ENCODE measurements around the gene LHX1. TPM values are rescaled to one million over a fixed set of nuclear protein-coding genes. Genes with fewer than 3 reads are reported as not detected.

The LHX1 gene
- polyA plus RNA-seq, 1 donor (not counting 4 experiments of a cell fraction or from before 2014, with no cell fraction given) = 0.35 TPM

DNA sequence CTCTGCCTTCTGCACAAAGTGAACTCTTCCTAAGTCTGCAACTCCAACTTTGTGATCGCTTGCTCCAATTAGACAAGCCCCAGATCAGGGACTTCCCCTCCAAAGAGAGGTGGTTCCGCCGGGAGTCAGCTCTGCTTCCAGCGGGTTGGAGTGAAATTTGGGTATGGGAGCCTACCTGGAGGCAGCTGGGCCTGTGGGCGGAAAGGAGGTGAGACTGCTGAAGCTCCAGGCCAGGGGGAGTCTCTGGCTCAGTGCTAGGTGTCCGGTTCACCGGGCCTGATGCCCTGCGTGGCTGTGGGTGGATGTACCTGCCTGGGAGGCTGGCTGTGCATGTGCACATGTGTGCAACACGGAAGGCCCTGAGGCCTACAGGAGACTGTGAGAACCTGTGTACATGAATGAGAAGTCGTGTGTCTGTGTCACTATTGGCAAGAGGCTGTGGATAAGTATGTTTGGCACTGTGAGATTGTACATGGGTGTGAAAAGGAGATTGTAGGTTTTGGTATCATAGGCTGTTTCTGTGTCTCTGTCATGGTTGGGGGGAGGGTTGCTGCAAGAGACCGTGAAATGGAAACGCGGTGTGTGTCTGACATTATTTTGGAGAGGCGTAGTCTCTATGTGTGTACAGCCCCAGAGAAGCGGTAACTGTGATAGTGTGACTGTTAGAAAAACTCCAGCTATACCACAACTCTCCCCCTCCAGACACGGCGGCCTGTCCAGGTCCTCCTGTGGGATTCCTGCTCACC lies 4.2 kb downstream of the LHX1 start:
- H3K79me2 ChIP-seq (ENCODE audit: control insufficient read depth, insufficient read depth, low read length) = peaks cover 6% of the 10 kb centered on the region
- no peak overlapping the region for H2AFZ ChIP-seq (ENCODE audit: control insufficient read depth, low read length)
- no peak overlapping the region for H3K4me3 ChIP-seq (ENCODE audit: control insufficient read depth in 2 of 3, extremely low read depth in 1 of 3, insufficient read depth in 2 of 3, low read depth in 1 of 3, low read length in 3 of 3)
- H3K9me1 ChIP-seq (ENCODE audit: control insufficient read depth, extremely low read depth, insufficient read depth, low read length) = no peaks in the 10 kb centered on the region
- H3K4me1 ChIP-seq (ENCODE audit: control insufficient read depth, extremely low read depth, insufficient read depth, low read length) = peaks cover 29% of the 10 kb centered on the region
- peak overlapping the region; percentile 60 for H3K4me2 ChIP-seq (ENCODE audit: control insufficient read depth, extremely low read depth, insufficient read depth, low read depth, low read length)
- TF ChIP-seq EZH2 (IDR thresholded peaks at IDR 0.05; ENCODE audit: low read length) = no peak
- TF ChIP-seq, protein P1, sequence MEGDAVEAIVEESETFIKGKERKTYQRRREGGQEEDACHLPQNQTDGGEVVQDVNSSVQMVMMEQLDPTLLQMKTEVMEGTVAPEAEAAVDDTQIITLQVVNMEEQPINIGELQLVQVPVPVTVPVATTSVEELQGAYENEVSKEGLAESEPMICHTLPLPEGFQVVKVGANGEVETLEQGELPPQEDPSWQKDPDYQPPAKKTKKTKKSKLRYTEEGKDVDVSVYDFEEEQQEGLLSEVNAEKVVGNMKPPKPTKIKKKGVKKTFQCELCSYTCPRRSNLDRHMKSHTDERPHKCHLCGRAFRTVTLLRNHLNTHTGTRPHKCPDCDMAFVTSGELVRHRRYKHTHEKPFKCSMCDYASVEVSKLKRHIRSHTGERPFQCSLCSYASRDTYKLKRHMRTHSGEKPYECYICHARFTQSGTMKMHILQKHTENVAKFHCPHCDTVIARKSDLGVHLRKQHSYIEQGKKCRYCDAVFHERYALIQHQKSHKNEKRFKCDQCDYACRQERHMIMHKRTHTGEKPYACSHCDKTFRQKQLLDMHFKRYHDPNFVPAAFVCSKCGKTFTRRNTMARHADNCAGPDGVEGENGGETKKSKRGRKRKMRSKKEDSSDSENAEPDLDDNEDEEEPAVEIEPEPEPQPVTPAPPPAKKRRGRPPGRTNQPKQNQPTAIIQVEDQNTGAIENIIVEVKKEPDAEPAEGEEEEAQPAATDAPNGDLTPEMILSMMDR (optimal IDR thresholded peaks at IDR 0.05 in 1 of 3, IDR thresholded peaks at IDR 0.05 in 1 of 3, conservative IDR thresholded peaks at IDR 0.05 in 1 of 3; ENCODE audit: extremely low read depth in 1 of 3, insufficient read depth in 2 of 3, low read length in 3 of 3) = no peak
- no peaks in the 10 kb centered on the region for H3K36me3 ChIP-seq (ENCODE audit: control insufficient read depth in 2 of 2, extremely low read depth in 1 of 2, insufficient read depth in 2 of 2, low read length in 2 of 2)
- FAIRE-seq (no peak), DNase-seq (ENCODE audit: low read depth, low spot score) (no peak)
- H3K9ac ChIP-seq (ENCODE audit: control insufficient read depth, extremely low read depth, insufficient read depth, low read length) = no peak overlapping the region
- peaks cover 4% of the 10 kb centered on the region for H4K20me1 ChIP-seq (ENCODE audit: control insufficient read depth, extremely low read depth, insufficient read depth, low read length)
- H3K27ac ChIP-seq (ENCODE audit: control insufficient read depth, insufficient read depth, low read length) = no peak overlapping the region
- H3K27me3 ChIP-seq (ENCODE audit: control insufficient read depth, extremely low read depth, insufficient read depth, low read length) = peaks cover 96% of the 10 kb centered on the region
- no peaks in the 10 kb centered on the region for H3K9me3 ChIP-seq (ENCODE audit: control insufficient read depth, low read depth, low read length)
- dilution Hi-C loops (cut with MboI; ENCODE audit: extremely low pct_ligation_motif_present, low sequenced_read_pairs) = no loop called here

DNA sequence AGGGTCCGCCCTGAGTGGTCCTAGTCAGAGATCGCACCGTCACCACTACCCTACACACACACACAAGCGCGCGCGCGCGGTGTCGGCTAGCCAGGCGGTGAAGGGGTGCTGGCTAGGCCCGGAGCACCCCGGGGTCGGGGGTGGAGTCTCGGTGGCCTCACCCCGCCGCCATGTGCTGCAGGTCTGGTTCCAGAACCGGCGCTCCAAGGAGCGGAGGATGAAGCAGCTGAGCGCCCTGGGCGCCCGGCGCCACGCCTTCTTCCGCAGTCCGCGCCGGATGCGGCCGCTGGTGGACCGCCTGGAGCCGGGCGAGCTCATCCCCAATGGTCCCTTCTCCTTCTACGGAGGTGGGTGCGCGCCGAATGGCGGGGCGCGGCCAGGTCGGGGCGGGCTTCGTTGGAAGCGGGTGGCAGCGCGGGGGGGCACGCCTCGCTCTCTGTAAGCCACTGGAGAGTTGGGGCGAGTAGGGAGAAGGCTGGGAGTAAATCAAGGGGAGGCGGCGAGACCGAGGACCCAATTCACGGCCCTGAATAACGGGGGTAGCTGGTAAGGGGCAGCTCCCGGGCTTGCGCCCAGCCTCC lies 4.8 kb downstream of the LHX1 start:
- peak overlapping the region; percentile 23 to 54 (median 40) for H3K4me3 ChIP-seq (ENCODE audit: control insufficient read depth in 2 of 3, extremely low read depth in 1 of 3, insufficient read depth in 2 of 3, low read depth in 1 of 3, low read length in 3 of 3)
- TF ChIP-seq, protein P1 (optimal IDR thresholded peaks at IDR 0.05 in 1 of 3, IDR thresholded peaks at IDR 0.05 in 1 of 3, conservative IDR thresholded peaks at IDR 0.05 in 1 of 3; ENCODE audit: extremely low read depth in 1 of 3, insufficient read depth in 2 of 3, low read length in 3 of 3) = no peak
- TF ChIP-seq EZH2 (IDR thresholded peaks at IDR 0.05; ENCODE audit: low read length) = peak; percentile 70
- peak overlapping the region; percentile 5 for H2AFZ ChIP-seq (ENCODE audit: control insufficient read depth, low read length)
- H3K27ac ChIP-seq (ENCODE audit: control insufficient read depth, insufficient read depth, low read length) = no peak overlapping the region
- H3K27me3 ChIP-seq (ENCODE audit: control insufficient read depth, extremely low read depth, insufficient read depth, low read length) = peaks cover 96% of the 10 kb centered on the region
- H3K9me3 ChIP-seq (ENCODE audit: control insufficient read depth, low read depth, low read length) = no peaks in the 10 kb centered on the region
- peaks cover 4% of the 10 kb centered on the region for H3K79me2 ChIP-seq (ENCODE audit: control insufficient read depth, insufficient read depth, low read length)
- dilution Hi-C loops (cut with MboI; ENCODE audit: extremely low pct_ligation_motif_present, low sequenced_read_pairs) = no loop called here
- H3K4me2 ChIP-seq (ENCODE audit: control insufficient read depth, extremely low read depth, insufficient read depth, low read depth, low read length) = peak overlapping the region; percentile 60
- H4K20me1 ChIP-seq (ENCODE audit: control insufficient read depth, extremely low read depth, insufficient read depth, low read length) = peaks cover 4% of the 10 kb centered on the region
- H3K9ac ChIP-seq (ENCODE audit: control insufficient read depth, extremely low read depth, insufficient read depth, low read length) = no peak overlapping the region
- H3K4me1 ChIP-seq (ENCODE audit: control insufficient read depth, extremely low read depth, insufficient read depth, low read length) = peaks cover 25% of the 10 kb centered on the region
- no peak for DNase-seq (ENCODE audit: low read depth, low spot score)
- no peaks in the 10 kb centered on the region for H3K9me1 ChIP-seq (ENCODE audit: control insufficient read depth, extremely low read depth, insufficient read depth, low read length)
- H3K36me3 ChIP-seq (ENCODE audit: control insufficient read depth in 2 of 2, extremely low read depth in 1 of 2, insufficient read depth in 2 of 2, low read length in 2 of 2) = no peaks in the 10 kb centered on the region
- FAIRE-seq = no peak
